VCaP (cell line): ENCODE measurements around the gene SRPK2.
A peak's percentile ranks its signal among the peaks of the same experiment; 100 is the strongest.
"Not testable (repeated sequence)": the region's sequence is repeated elsewhere in the genome, so short reads cannot be mapped to it uniquely, and the experiment has no call there.

Source experiments
- H3K27ac ChIP-seq: fragments of 450-650 bp; 2 replicates; pipeline ENCODE4 v1.5.1; 2017
- CTCF ChIP-seq: fragments of 450-650 bp; conservative IDR thresholded peaks from 2 replicates; pipeline ENCODE4 v1.5.1; 2017; ENCODE audit warnings: mild to moderate bottlenecking, moderate library complexity

SRPK2 gene

GRCh38 chr7:105270117-105270516, 118.6 kb downstream of the SRPK2 start:
- peak overlapping the region; percentile 68 for H3K27ac ChIP-seq
- no peak for TF ChIP-seq CTCF

GRCh38 chr7:105269397-105269796, 119.3 kb downstream of the SRPK2 start:
- TF ChIP-seq CTCF, result no peak
- H3K27ac ChIP-seq, result peak overlapping the region; percentile 68

- H3K27ac ChIP-seq, result peak overlapping the region; percentile 68
- TF ChIP-seq CTCF, result no peak
These were observed 120.0 kb downstream of the SRPK2 start for GRCh38 chr7:105268511-105269392.

GRCh38 chr7:105268056-105268455, 120.7 kb downstream of the SRPK2 start:
- H3K27ac ChIP-seq, result peak overlapping the region; percentile 68
- no peak for TF ChIP-seq CTCF

- H3K27ac ChIP-seq, result no peak overlapping the region
- no peak for TF ChIP-seq CTCF
These were observed 121.5 kb downstream of the SRPK2 start for GRCh38 chr7:105267244-105267643.

- no peak for TF ChIP-seq CTCF
- H3K27ac ChIP-seq, result no peak overlapping the region
These were observed 124.0 kb downstream of the SRPK2 start for GRCh38 chr7:105264707-105265106.

- H3K27ac ChIP-seq, result peak overlapping the region; percentile 27
- no peak for TF ChIP-seq CTCF
These were observed 127.0 kb downstream of the SRPK2 start for GRCh38 chr7:105261689-105262088.

- H3K27ac ChIP-seq, result not testable (repeated sequence)
These were observed 128.4 kb downstream of the SRPK2 start for GRCh38 chr7:105260201-105260871.

- not testable (repeated sequence) for H3K27ac ChIP-seq
These were observed 129.8 kb downstream of the SRPK2 start for GRCh38 chr7:105258919-105259318.
